ENCODE measurements around the gene ENO1. TPM values are rescaled to one million over a fixed set of nuclear protein-coding genes. Genes with fewer than 3 reads are reported as not detected.

The ENO1 gene
- total RNA-seq, 6 experiments from 2014 or later, result 1,376 to 1,744 (median 1,709) TPM

- Mint-ChIP-seq H3K27ac (peak overlapping the region; percentile 77), H3K4me3 (peak overlapping the region; percentile 36; the same call in 1 of the 2 replicates), H3K27me3 (ENCODE audit: insufficient read depth) (peaks cover 5% of the 10 kb centered on the region), H3K9me3 (no peaks in the 10 kb centered on the region), H3K36me3 (ENCODE audit: low read depth) (peaks cover 79% of the 10 kb centered on the region), H3K4me1 (ENCODE audit: low read depth) (peaks cover 94% of the 10 kb centered on the region)
- DNase-seq, result no peak
- TF ChIP-seq CTCF (IDR thresholded peaks at IDR 0.05), result no peak
These were observed 7.6 kb downstream of the ENO1 start for GRCh38 chr1:8870616-8871538.

GRCh38 chr1:8870103-8870502 lies 8.4 kb downstream of the ENO1 start:
- peaks cover 71% of the 10 kb centered on the region for H3K36me3 Mint-ChIP-seq (ENCODE audit: low read depth)

GRCh38 chr1:8867878-8868567 lies 10.5 kb downstream of the ENO1 start:
- H3K9me3 Mint-ChIP-seq, result no peaks in the 10 kb centered on the region
- peaks cover 7% of the 10 kb centered on the region for H3K27me3 Mint-ChIP-seq (ENCODE audit: insufficient read depth)
- TF ChIP-seq CTCF (IDR thresholded peaks at IDR 0.05), result no peak
- peaks cover 67% of the 10 kb centered on the region for H3K36me3 Mint-ChIP-seq (ENCODE audit: low read depth)
- DNase-seq, result no peak
- peaks cover 72% of the 10 kb centered on the region for H3K4me1 Mint-ChIP-seq (ENCODE audit: low read depth)
- peak overlapping the region; percentile 64 for H3K27ac Mint-ChIP-seq
- peak overlapping the region; percentile 9; the same call in 1 of the 2 replicates for H3K4me3 Mint-ChIP-seq

More at GRCh38 chr1:8870103-8870502, 8.4 kb downstream of the ENO1 start:
- Mint-ChIP-seq H3K4me1 (ENCODE audit: low read depth) (peaks cover 86% of the 10 kb centered on the region), H3K27ac (peak overlapping the region; percentile 77), H3K27me3 (ENCODE audit: insufficient read depth) (peaks cover 5% of the 10 kb centered on the region), H3K4me3 (peak overlapping the region; percentile 36; the same call in 1 of the 2 replicates), H3K9me3 (no peaks in the 10 kb centered on the region)
- DNase-seq, result no peak
- TF ChIP-seq CTCF (IDR thresholded peaks at IDR 0.05), result no peak

GRCh38 chr1:8866792-8867415 lies 11.6 kb downstream of the ENO1 start:
- Mint-ChIP-seq H3K4me1 (ENCODE audit: low read depth) (peaks cover 70% of the 10 kb centered on the region), H3K27me3 (ENCODE audit: insufficient read depth) (peaks cover 7% of the 10 kb centered on the region), H3K27ac (peak overlapping the region; percentile 70), H3K36me3 (ENCODE audit: low read depth) (peaks cover 61% of the 10 kb centered on the region), H3K9me3 (no peaks in the 10 kb centered on the region), H3K4me3 (no peak overlapping the region; the same call in 1 of the 2 replicates)
- TF ChIP-seq CTCF (IDR thresholded peaks at IDR 0.05), result no peak
- peak; percentile 65 for DNase-seq

DNA sequence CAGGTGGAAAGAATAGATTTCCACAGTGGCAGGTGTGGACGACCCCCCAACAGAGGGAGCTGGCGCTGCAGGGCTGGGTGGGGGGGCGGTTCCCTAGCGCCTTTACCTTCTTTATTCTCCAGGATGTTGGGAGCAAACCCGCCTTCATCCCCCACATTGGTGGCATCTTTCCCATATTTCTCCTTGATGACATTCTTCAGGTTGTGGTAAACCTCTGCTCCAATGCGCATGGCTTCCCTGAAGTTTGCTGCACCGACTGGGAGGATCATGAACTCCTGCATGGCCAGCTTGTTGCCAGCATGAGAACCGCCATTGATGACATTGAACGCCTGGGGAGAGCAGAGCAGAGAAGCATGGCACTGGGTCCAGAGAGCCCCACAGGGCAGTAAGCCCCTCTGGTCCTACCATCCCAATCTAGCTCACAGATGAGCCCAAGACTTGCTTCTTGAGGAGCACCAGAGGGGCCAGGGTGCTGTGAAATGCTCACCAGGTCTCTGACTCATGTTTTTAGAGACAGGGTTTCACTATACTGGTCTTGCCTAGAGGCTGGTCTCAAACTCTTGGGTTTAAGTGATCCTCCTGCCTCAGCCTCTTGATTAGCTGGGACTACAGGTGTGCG lies 12.2 kb downstream of the ENO1 start:
- Mint-ChIP-seq H3K4me1 (ENCODE audit: low read depth) (peaks cover 64% of the 10 kb centered on the region), H3K4me3 (no peak overlapping the region), H3K27me3 (ENCODE audit: insufficient read depth) (peaks cover 7% of the 10 kb centered on the region), H3K9me3 (no peaks in the 10 kb centered on the region), H3K36me3 (ENCODE audit: low read depth) (peaks cover 60% of the 10 kb centered on the region), H3K27ac (peak overlapping the region; percentile 70)
- no peak for DNase-seq
- TF ChIP-seq CTCF (IDR thresholded peaks at IDR 0.05), result peak; percentile 17; the same call in 1 of the 2 replicates

Data from HFFc6 (cell line).